Caki2 (cell line): ENCODE measurements around the gene TUT4. TPM values are rescaled to one million over a fixed set of nuclear protein-coding genes. Genes with fewer than 3 reads are reported as not detected.
A peak's percentile ranks its signal among the peaks of the same experiment; 100 is the strongest.

ENCODE experiments used
- DNase-seq: peaks from one replicate; pipeline ENCODE4 v3.0.0-alpha.2; 2015; ENCODE audit warnings: low read depth
- in situ Hi-C: cut with HindIII; loops from 2 replicates; pipeline ENCODE4 v1.10.0; 2016; ENCODE audit warnings: low sequenced_read_pairs, low pct_unique_long_range_greater_than_20kb, mixed read lengths
- total RNA-seq: library from RNA; depleted of rRNA; stranded (reverse); fragments of >200 nt; shearing (Covaris generic); gene quantifications from 2 replicates; pipeline ENCODE4 v1.2.3, GENCODE V29; 2014; ENCODE audit warnings: low replicate concordance; rRNA removed

The TUT4 gene, protein sequence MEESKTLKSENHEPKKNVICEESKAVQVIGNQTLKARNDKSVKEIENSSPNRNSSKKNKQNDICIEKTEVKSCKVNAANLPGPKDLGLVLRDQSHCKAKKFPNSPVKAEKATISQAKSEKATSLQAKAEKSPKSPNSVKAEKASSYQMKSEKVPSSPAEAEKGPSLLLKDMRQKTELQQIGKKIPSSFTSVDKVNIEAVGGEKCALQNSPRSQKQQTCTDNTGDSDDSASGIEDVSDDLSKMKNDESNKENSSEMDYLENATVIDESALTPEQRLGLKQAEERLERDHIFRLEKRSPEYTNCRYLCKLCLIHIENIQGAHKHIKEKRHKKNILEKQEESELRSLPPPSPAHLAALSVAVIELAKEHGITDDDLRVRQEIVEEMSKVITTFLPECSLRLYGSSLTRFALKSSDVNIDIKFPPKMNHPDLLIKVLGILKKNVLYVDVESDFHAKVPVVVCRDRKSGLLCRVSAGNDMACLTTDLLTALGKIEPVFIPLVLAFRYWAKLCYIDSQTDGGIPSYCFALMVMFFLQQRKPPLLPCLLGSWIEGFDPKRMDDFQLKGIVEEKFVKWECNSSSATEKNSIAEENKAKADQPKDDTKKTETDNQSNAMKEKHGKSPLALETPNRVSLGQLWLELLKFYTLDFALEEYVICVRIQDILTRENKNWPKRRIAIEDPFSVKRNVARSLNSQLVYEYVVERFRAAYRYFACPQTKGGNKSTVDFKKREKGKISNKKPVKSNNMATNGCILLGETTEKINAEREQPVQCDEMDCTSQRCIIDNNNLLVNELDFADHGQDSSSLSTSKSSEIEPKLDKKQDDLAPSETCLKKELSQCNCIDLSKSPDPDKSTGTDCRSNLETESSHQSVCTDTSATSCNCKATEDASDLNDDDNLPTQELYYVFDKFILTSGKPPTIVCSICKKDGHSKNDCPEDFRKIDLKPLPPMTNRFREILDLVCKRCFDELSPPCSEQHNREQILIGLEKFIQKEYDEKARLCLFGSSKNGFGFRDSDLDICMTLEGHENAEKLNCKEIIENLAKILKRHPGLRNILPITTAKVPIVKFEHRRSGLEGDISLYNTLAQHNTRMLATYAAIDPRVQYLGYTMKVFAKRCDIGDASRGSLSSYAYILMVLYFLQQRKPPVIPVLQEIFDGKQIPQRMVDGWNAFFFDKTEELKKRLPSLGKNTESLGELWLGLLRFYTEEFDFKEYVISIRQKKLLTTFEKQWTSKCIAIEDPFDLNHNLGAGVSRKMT (N-terminal part only)
- 2.4 and 9.4 TPM in 2 replicates for total RNA-seq

GRCh38 chr1:52552505-52553361 lies at the start of gene TUT4:
Gene TUT4 (minus strand): TSS chr1:52553092. CDS start chr1:52526280, 26,812 bp downstream.
- in situ Hi-C loops, result no loop called here
- DNase-seq, result peak; percentile 76

DNA sequence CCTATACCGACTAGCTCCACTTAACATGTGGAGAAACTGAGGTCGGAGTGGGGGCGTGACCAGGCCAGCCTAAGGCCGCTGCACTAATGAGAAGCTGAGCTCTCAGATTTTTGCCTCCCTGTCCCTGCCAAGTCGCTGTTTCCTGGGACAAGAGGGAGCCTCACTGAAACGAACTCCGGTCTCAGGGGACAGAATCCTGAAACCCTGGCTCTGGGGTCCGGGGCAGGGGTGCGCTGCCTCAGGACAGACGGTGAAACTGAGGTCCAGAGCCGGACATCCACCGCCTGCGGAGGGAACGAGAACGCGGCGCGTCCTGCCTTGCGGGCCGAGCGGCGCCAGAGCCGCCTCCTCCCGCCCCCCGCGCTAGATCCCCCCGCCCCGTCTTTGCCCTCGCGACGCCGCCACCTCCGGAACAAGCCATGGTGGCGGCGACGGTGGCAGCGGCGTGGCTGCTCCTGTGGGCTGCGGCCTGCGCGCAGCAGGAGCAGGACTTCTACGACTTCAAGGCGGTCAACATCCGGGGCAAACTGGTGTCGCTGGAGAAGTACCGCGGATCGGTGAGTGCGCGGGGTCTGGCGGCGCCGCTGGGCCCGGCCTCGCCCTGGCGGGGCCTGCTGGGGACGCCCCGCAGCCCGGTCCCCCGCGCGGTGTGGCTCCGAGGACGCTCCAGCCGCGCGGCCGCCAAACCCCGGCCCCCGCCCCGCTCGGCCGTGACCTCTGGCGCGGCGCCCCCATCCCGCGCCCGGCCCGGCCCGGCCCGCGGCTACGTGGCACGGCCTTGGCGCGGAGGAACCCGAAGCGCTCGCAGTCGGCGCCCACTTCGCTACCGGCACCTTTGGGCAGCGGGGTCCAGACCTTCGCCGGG lies 49.3 kb upstream of the TUT4 start, which contains the start of gene GPX7:
Gene GPX7 (plus strand): TSS at position 381 of the 865 bp plus-strand sequence. CDS start 39 bp downstream, at position 420.
- DNase-seq, result no peak
- in situ Hi-C loops, result no loop called here

- in situ Hi-C loops, result no loop called here
- DNase-seq, result no peak
These were observed 48.6 kb upstream of the TUT4 start for GRCh38 chr1:52601519-52601918.

DNA sequence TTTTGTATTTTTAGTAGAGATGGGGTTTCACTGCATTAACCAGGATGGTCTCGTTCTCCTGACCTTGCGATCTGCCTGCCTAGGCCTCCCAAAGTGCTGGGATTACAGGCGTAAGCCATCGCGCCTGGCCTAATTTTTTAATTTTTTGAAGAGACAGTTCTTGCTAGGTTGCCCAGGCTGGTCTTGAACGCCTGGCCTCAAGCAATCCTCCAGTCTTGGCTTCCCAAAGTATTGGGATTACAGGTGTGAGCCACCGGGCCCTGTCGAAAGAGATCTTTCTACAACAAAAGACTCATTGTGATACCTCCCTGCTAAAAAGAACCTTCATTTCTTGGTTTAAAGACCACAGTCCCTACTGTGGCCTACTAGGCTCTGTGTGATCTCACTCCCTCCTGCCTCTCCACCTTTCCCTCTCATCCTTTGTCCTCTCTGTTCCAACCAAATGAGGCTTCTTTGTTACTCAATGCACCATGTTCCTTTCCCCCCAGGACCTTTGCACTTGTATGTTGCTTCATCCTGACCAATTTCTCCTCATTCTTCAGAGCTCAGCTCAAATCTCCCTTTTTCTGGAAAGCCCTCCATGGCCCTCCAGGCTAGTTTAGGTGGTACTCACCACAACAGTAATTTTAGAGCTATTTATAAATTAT lies 47.8 kb upstream of the TUT4 start:
- no peak for DNase-seq
- in situ Hi-C loops, result no loop called here

GRCh38 chr1:52599236-52599635 lies 46.3 kb upstream of the TUT4 start:
- peak; percentile 45 for DNase-seq
- in situ Hi-C loops, result no loop called here

- DNase-seq, result no peak
- in situ Hi-C loops, result no loop called here
These were observed 45.8 kb upstream of the TUT4 start for GRCh38 chr1:52598729-52599128.

DNA sequence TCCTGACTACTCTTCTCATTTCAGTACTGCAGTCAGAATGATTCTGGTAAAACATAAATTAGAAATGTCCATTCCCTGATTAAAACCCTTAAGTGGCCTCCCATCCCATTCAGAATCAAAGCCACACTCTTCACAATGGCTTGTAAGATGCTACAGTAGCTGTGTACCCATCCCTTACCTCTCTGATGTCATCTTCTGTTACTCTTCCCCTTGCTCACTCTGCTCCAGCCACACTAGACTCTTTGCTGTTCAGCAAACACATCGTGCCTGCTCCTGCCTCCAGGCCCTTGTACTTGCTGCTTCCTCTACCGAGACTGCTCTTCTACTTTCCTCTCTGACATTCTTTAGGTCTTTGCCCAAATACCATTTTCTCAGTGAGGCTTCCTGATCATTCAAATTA lies 45.0 kb upstream of the TUT4 start:
- in situ Hi-C loops, result no loop called here
- DNase-seq, result no peak

GRCh38 chr1:52595061-52595460 lies 42.2 kb upstream of the TUT4 start:
- no peak for DNase-seq
- in situ Hi-C loops, result no loop called here

DNA sequence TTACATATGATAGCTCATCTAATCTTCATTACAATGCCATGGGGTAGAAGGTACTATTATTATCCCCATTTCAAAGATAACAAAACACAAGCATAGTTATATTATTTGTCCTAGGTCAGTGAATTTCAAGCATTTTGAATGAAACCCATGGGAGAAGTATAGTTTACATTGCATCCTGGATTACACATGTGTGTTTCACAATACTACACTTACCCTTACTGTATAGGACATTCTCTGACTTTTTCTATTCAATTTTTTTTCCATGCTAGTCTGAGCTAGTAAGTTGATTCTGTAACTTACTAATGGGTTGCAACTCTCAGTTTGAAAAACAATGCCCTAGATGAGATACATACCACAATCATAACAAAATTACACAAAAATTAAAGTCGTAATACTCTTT lies 40.6 kb upstream of the TUT4 start:
- in situ Hi-C loops, result no loop called here
- DNase-seq, result no peak

GRCh38 chr1:52592637-52593323 lies 39.9 kb upstream of the TUT4 start:
- in situ Hi-C loops, result no loop called here
- DNase-seq, result no peak

DNA sequence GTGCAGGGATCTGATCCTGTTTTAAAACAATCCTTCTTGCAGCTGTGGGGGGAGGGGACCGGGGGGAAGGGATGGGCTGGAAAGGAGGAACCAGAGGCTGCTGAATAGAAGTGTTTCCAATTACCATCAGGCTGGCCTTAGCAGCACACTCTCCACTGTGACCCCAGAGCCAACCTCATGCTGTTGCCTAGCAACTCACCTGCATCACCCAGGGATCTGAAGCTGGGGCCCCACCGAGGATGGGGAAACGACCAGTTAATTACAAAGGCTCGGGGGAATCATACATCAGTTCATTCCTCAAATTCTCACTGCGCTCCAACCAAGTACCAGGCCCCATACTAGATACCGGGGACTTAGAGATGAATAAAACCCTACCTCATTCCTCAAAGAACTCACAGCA lies 37.4 kb upstream of the TUT4 start:
- in situ Hi-C loops, result no loop called here

GRCh38 chr1:52588535-52588934 lies 35.6 kb upstream of the TUT4 start:
- in situ Hi-C loops, result no loop called here
- no peak for DNase-seq

More for the DNA sequence above, 37.4 kb upstream of the TUT4 start:
- DNase-seq, result no peak

- DNase-seq, result no peak
- in situ Hi-C loops, result no loop called here
These were observed 35.1 kb upstream of the TUT4 start for GRCh38 chr1:52588027-52588426.

DNA sequence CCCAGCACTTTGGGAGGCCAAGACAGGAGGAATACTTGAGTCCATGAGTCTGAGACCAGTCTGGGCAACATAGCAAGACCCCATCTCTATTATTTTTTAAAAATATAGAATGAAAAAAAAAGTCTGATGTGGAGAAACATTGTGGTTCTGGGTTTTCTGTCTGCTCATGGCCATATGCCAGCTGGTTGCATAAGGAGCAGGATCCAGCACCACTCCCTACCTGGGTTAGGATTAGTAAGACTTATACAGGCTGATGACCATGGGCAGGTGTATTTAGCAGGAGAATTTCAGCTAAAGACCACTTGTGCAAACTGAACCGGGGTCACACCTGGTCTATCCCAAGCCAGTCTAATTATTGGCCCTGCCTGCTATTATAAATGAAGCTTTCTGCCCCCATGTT lies 32.6 kb upstream of the TUT4 start:
- in situ Hi-C loops, result no loop called here
- DNase-seq, result no peak

DNA sequence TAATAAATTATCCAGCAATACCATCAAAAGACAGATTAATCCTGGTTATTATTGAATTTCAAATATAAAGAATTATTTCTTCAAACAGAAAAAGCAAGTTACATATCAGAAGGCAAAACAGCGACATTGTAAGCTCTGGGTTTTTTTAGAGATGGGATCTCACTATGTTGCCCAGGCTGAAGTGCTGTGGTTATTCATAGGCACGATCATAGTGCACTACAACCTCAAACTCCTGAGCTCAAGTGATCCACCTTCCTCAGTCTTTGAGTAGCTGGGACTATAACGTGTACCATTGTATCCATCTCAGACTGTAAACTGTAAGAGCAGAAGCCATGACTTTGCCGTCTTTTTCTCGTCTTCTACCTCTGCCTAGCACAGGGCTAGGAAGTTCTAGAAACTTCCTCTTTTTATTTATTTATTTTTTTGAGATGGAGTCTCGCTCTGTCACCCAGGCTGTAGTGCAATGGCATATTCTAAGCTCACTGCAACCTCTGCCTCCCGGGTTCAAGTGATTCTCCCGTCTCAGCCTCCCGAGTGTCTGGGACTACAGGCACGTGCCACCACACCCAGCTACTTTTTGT lies 29.3 kb upstream of the TUT4 start:
- no peak for DNase-seq
- in situ Hi-C loops, result no loop called here
